ENCODE measurements around the gene SUFU.
"Not testable (repeated sequence)": the region's sequence is repeated elsewhere in the genome, so short reads cannot be mapped to it uniquely, and the experiment has no call there.

SUFU gene

DNA sequence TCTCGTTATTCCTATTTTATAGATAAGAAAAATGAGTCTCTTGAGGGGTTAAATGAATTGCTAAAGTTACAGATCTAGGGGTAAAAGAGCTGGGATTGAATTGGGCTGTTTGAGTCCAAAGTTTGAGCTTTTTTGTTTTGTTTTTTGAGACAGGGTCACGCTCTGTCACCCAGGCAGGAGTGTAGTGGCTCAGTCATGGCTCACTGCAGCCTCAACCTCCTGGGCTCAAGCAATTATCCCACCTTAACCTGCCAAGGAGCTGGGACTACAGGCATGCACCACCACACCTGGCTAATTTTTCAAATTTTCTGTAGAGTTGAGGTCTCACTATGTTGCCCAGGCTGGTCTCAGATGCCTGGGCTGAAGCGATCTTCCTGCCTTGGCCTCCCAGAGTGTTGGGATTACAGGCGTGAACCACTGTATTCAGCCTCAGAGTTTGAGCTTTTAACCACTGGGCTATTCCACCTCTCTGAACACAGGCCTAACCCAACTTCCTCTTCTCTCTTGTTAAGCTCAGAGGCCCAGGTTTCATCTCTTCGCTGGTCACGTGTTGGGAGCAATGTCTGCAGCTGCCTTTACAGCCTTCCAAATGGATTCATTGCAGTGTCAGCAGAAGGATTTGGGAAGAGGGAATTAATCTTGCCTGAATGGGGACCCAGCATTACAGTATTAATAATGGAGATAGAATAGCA, 8.0 kb downstream of the SUFU start:
- DNase-seq (ENCODE audit: low read depth in 2 of 2, low spot score in 1 of 2) = no peak

GRCh38 chr10:102514487-102515311, 10.9 kb downstream of the SUFU start:
- DNase-seq (ENCODE audit: low read depth in 2 of 2, low spot score in 1 of 2) = no peak

DNA sequence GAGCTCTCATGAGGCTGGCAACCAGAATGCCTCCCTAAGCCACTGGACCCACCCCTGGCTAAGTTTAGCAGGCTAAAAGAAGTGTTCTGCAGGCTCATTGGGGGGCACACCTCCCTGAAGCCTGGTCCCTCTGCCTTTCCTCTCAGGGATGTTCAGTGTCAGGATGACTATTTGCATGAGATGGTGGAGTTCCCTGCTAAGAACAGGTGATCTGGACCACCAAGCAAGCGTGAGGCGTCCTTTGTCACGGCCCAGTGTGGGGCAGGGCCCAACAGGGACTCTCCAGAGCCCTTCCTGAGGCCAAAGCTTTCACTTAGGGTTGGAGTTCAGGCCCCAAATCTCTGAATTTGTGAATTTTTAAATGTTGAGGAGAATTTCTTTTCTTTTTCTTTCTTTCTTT, 12.0 kb downstream of the SUFU start:
- DNase-seq (ENCODE audit: low read depth in 2 of 2, low spot score in 1 of 2) = no peak

DNA sequence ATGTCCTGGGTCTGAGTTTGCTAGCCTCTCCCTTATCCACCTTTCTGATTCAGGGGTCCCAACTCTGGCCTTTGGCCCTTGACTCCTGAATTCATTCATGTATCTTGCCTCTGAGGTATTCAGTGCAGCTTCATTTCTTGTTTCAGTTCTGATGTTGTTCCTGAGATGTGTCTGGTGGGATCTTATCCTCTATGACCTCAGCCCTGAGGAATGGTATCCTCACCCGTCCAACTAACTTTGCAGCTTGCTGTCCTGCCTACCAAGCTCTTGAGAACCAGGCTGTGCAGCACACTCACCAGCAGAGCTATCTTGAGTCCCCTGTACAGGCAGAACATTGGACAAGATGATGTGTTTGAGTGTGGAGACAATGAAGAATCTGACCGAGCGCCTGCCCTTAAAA, 13.8 kb downstream of the SUFU start:
- DNase-seq (ENCODE audit: low read depth in 2 of 2, low spot score in 1 of 2) = no peak

GRCh38 chr10:102519246-102519825, 15.6 kb downstream of the SUFU start:
- no peak for DNase-seq (ENCODE audit: low read depth in 2 of 2, low spot score in 1 of 2)

DNA sequence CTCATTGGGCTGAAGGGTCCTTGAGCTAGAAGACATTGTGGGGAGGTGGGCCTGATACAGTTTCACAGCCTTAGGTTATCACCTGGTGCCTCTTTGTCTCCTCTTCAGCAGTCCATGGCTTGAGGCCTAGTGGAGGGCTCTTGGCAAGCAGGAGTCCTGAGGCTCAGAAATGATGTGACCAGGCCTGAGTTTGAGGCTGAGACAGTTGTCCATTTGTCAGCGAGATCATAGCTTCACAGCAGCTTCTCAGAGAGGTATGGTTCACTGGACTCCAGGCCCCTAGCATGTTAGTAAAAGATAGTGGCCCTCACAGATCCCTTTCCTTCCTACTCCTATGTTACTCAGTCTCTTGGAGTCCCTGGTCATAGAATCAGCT, 19.1 kb downstream of the SUFU start:
- DNase-seq (ENCODE audit: low read depth in 2 of 2, low spot score in 1 of 2) = no peak

- DNase-seq (ENCODE audit: low read depth in 2 of 2, low spot score in 1 of 2) = no peak
Observed at GRCh38 chr10:102523250-102524029, 19.7 kb downstream of the SUFU start.

GRCh38 chr10:102524746-102525145, 21.0 kb downstream of the SUFU start:
- no peak for DNase-seq (ENCODE audit: low read depth in 2 of 2, low spot score in 1 of 2)

DNA sequence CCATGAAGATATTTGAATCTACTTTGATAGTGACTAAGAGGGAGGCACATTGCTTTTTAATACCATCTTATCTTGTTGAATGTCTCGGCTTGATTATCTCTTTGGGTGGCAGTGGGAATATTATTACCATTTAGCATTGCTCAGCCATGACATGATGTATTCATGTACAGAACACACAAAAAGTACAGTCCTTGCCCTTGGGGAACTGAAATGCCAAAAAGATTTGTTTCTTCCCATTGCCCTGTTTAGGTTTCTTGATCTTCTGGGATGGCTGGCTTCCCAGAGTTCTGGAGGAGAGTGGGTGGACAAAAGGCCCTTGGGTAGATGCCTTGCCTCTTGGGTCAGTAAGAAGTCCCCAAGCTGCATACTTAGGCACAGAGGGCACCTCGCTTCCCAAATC, 23.8 kb downstream of the SUFU start:
- DNase-seq (ENCODE audit: low read depth in 2 of 2, low spot score in 1 of 2) = no peak

GRCh38 chr10:102534333-102534732, 30.6 kb downstream of the SUFU start:
- DNase-seq (ENCODE audit: low read depth in 2 of 2, low spot score in 1 of 2) = no peak

DNA sequence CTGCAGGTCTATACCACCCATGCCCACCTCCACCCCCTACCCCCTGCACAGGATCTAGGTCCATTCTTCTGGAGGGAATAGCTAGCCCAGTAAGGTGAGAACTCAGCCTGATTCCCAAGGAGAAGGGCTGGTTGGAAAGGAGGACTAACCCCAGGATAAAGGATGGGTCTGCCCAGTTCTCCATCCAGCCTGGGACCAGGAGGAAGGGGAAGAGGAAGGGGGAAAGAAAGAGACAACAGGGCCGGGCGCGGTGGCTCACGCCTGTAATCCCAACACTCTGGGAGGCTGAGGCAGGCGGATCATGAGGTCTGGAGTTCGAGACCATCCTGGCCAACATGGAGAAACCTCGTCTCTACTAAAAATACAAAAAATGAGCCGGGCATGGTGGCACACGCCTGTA, 31.2 kb downstream of the SUFU start:
- not testable (repeated sequence) for DNase-seq (ENCODE audit: low read depth in 2 of 2, low spot score in 1 of 2)

GRCh38 chr10:102535481-102536147, 31.8 kb downstream of the SUFU start:
- no peak for DNase-seq (ENCODE audit: low read depth in 2 of 2, low spot score in 1 of 2)

DNA sequence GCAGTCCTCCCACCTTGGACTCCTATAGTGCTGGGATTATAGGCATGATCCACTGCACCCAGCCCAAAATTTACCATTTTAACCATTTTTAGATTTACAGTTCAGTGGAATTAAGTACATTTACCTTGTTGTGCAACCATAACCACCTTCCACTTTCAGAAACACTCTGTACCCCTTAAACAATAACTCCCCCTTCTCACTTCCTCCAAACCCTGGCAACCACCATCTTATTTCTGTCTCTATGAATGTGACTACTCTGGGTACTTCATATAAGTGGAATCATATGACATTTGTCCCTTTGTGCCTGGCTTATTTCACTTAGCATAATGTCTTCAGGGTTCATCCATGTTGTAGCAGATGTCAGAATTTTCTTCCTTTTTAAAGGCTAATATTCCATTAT, 33.6 kb downstream of the SUFU start:
- DNase-seq (ENCODE audit: low read depth in 2 of 2, low spot score in 1 of 2) = no peak

- DNase-seq (ENCODE audit: low read depth in 2 of 2, low spot score in 1 of 2) = no peak
Observed at GRCh38 chr10:102537948-102538347, 34.2 kb downstream of the SUFU start.

GRCh38 chr10:102538811-102539210, 35.0 kb downstream of the SUFU start:
- DNase-seq (ENCODE audit: low read depth in 2 of 2, low spot score in 1 of 2) = no peak

GRCh38 chr10:102540023-102540422, 36.3 kb downstream of the SUFU start:
- DNase-seq (ENCODE audit: low read depth in 2 of 2, low spot score in 1 of 2) = no peak

DNA sequence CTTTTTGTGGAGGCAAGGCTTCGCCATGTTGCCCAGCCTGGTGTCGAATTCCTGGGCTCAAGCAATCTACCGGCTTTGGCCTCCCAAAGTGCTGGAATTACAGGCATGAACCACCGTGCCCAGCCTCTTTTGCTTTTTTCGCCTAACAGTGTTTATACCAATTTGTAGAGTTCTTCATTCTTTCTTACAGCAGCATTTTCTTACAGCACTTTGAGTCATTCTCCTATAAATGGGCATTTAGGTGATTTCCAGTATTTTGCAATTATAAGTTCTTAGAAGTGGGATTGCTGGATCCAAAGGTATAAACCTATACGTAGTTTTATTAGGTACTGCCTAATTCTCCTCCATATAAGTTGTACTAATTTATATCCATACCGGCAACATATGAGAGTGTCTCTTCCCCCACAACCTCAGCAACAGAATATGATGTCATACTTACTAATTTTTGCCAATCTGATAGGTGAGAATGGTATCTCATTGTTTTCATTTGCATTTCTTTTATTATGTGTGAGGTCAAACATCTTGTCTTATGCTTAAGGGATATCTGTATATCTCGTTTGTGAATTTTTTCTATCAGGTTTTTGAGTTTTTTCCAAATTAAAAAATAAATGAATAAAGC, 39.1 kb downstream of the SUFU start:
- DNase-seq (ENCODE audit: low read depth in 2 of 2, low spot score in 1 of 2) = no peak

GRCh38 chr10:102545265-102545871, 41.6 kb downstream of the SUFU start:
- no peak for DNase-seq (ENCODE audit: low read depth in 2 of 2, low spot score in 1 of 2)

- DNase-seq (ENCODE audit: low read depth in 2 of 2, low spot score in 1 of 2) = no peak
Observed at GRCh38 chr10:102545997-102546396, 42.2 kb downstream of the SUFU start.
